ENCODE measurements around the gene ULK4.

GRCh38 chr3:41339758-41340157 lies 622.1 kb downstream of the ULK4 start:
- TF ChIP-seq CTCF (IDR thresholded peaks at IDR 0.05) (no peak), POLR2A (IDR thresholded peaks at IDR 0.05) (no peak)
